Activated CD4-positive, CD25-positive, alpha-beta regulatory T cell treated with anti-CD3 and anti-CD28 coated beads, Interleukin-2, amount 50 U/mL, for 16 hours (primary cell): ENCODE data around the gene PATJ.
"Not testable (repeated sequence)": the region's sequence is repeated elsewhere in the genome, so short reads cannot be mapped to it uniquely, and the experiment has no call there.

ENCODE experiments used
- DNase-seq: peaks from one replicate; pipeline ENCODE4 v3.0.0-alpha.2; 2020; ENCODE audit warnings: low read depth, low spot score

PATJ gene

GRCh38 chr1:61951731-61952580 lies 209.7 kb downstream of the PATJ start:
- DNase-seq = no peak

- no peak for DNase-seq
These were observed 210.4 kb downstream of the PATJ start for GRCh38 chr1:61952675-61953074.

GRCh38 chr1:61953076-61953789 lies 211.0 kb downstream of the PATJ start:
- no peak for DNase-seq

- DNase-seq = no peak
These were observed 211.5 kb downstream of the PATJ start for GRCh38 chr1:61953790-61954150.

- no peak for DNase-seq
These were observed 213.0 kb downstream of the PATJ start for GRCh38 chr1:61955261-61955660.

- DNase-seq = no peak
These were observed 213.9 kb downstream of the PATJ start for GRCh38 chr1:61956016-61956645.

GRCh38 chr1:61956784-61957183 lies 214.5 kb downstream of the PATJ start:
- DNase-seq = no peak

GRCh38 chr1:61961009-61961408 lies 218.7 kb downstream of the PATJ start:
- DNase-seq = no peak

- DNase-seq = no peak
These were observed 220.4 kb downstream of the PATJ start for GRCh38 chr1:61962631-61963030.

GRCh38 chr1:61966450-61967225 lies 224.4 kb downstream of the PATJ start:
- not testable (repeated sequence) for DNase-seq

GRCh38 chr1:61967750-61968149 lies 225.5 kb downstream of the PATJ start:
- no peak for DNase-seq

GRCh38 chr1:61968869-61969268 lies 226.6 kb downstream of the PATJ start:
- no peak for DNase-seq

- no peak for DNase-seq
These were observed 231.0 kb downstream of the PATJ start for GRCh38 chr1:61973100-61973837.

- no peak for DNase-seq
These were observed 233.4 kb downstream of the PATJ start for GRCh38 chr1:61975638-61976037.

GRCh38 chr1:61976566-61976965 lies 234.3 kb downstream of the PATJ start:
- no peak for DNase-seq

- DNase-seq = no peak
These were observed 236.5 kb downstream of the PATJ start for GRCh38 chr1:61978796-61979195.

GRCh38 chr1:61979729-61980128 lies 237.4 kb downstream of the PATJ start:
- DNase-seq = no peak

GRCh38 chr1:61980561-61980960 lies 238.3 kb downstream of the PATJ start:
- DNase-seq = no peak

- DNase-seq = no peak
These were observed 239.8 kb downstream of the PATJ start for GRCh38 chr1:61981870-61982660.

GRCh38 chr1:61983236-61983635 lies 241.0 kb downstream of the PATJ start:
- DNase-seq = no peak
